Spleen (tissue), 7 donors: ENCODE results near the gene GARIN3.

Source experiments
- POLR2A ChIP-seq, 3 donors: fragments of 450-650 bp; IDR thresholded peaks; one replicate each; pipeline ENCODE4 v1.5.1; 2017; ENCODE audit warnings: antibody characterized with exemption in 3 of 3, mild to moderate bottlenecking in 1 of 3
- POLR2AphosphoS5 ChIP-seq, 3 donors: sonication (generic); formaldehyde crosslinking; IDR thresholded peaks; one replicate each; pipeline ENCODE4 v1.5.1; 2017; ENCODE audit warnings: antibody characterized with exemption in 3 of 3
- TF ChIP-seq, protein P1 (sequence below), 11 experiments: fragments of 200-600 bp in 7 of 11; fragments of 450-650 bp in 4 of 11; sonication (generic) in 4 of 11; IDR thresholded peaks in 8 of 11; conservative IDR thresholded peaks in 3 of 11; 1 replicate in 7 of 11; 2 replicates in 4 of 11; pipeline versions ENCODE4 v1.4.0 to v1.8.0; 2016 to 2021; ENCODE audit warnings: antibody characterized with exemption in 11 of 11, inconsistent platforms in 4 of 11, mild to moderate bottlenecking in 1 of 11
- donor health status: DM: no; HTN: no; CAD: no; lungs with moderate emphysema.
- donor health status: DM: no; HTN: no; CAD: no.
- donor health status: DM: no; HTN: no; CAD: no.

DNA sequence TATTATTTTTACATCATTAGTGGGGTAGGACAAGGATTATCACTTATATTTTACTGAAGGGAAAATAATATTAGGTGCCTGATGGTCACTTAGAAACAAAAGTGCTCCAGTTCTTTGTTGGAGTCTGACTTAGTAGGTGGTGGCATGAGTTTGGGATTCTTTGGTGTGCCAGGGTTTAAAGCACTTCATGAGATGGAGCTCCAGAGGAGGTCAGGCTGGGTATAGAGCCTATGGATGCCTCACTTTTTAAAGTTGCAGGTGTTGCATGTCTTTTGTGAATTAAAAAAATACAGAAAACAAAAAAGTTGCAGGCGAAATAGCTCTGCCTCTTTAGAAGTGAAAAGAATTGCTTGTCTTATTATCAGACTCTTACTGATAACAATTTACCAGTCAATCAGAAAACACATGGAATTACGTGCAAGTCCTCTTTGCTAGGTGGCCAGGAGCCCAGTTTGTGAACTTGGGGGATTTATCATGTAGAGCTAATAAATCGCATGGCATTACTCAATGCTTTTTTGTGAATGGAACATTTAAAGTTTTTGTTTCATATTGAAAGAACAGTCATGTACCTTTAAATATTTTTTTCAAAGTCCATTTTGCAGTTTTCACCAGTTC is 16.2 kb upstream of the GARIN3 start:
- TF ChIP-seq, protein P1, sequence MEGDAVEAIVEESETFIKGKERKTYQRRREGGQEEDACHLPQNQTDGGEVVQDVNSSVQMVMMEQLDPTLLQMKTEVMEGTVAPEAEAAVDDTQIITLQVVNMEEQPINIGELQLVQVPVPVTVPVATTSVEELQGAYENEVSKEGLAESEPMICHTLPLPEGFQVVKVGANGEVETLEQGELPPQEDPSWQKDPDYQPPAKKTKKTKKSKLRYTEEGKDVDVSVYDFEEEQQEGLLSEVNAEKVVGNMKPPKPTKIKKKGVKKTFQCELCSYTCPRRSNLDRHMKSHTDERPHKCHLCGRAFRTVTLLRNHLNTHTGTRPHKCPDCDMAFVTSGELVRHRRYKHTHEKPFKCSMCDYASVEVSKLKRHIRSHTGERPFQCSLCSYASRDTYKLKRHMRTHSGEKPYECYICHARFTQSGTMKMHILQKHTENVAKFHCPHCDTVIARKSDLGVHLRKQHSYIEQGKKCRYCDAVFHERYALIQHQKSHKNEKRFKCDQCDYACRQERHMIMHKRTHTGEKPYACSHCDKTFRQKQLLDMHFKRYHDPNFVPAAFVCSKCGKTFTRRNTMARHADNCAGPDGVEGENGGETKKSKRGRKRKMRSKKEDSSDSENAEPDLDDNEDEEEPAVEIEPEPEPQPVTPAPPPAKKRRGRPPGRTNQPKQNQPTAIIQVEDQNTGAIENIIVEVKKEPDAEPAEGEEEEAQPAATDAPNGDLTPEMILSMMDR (IDR thresholded peaks at IDR 0.05 in 8 of 11, conservative IDR thresholded peaks at IDR 0.05 in 3 of 11) = no peak
- TF ChIP-seq POLR2AphosphoS5 (IDR thresholded peaks at IDR 0.05) (no peak), POLR2A (IDR thresholded peaks at IDR 0.05) (no peak)
